Thyroid gland (tissue), 4 donors: Measurements from ENCODE around the gene GAB1. TPM values are rescaled to one million over a fixed set of nuclear protein-coding genes. Genes with fewer than 3 reads are reported as not detected.

Experiments used
- DNase-seq, 2 donors: peaks; one replicate each; pipeline ENCODE4 v3.0.0-alpha.2; 2019
- H3K27ac ChIP-seq, 3 donors: fragments of 200-600 bp; sonication (generic); 1 replicate in 2 of 3; 2 replicates in 1 of 3; pipeline ENCODE4 v1.5.1; 2016 to 2019; ENCODE audit warnings: mild to moderate bottlenecking in 1 of 3, moderate library complexity in 1 of 3
- H3K27me3 ChIP-seq: fragments of 200-600 bp; sonication (generic); one replicate; pipeline ENCODE4 v1.5.1; 2019
- H3K36me3 ChIP-seq, 2 donors: fragments of 200-600 bp; sonication (generic); one replicate each; pipeline ENCODE4 v1.5.1; 2016 to 2019
- H3K4me1 ChIP-seq, 2 donors: fragments of 200-600 bp; sonication (generic); one replicate each; pipeline ENCODE4 v1.5.1; 2017 to 2019
- H3K4me3 ChIP-seq, 3 donors: fragments of 200-600 bp; sonication (generic); replicated peaks in 1 of 3; 1 replicate in 2 of 3; 2 replicates in 1 of 3; pipeline ENCODE4 v1.5.1; 2016; ENCODE audit warnings: mild to moderate bottlenecking in 1 of 3
- H3K9me3 ChIP-seq: fragments of 200-600 bp; sonication (generic); one replicate; pipeline ENCODE4 v1.5.1; 2017
- CTCF ChIP-seq, 6 experiments: fragments of 200-600 bp in 3 of 6; fragments of 450-650 bp in 3 of 6; sonication (generic) in 3 of 6; IDR thresholded peaks; one replicate each; pipeline ENCODE4 v1.5.1; 2016 to 2019; ENCODE audit warnings: antibody characterized with exemption in 6 of 6, mild to moderate bottlenecking in 2 of 6, inconsistent platforms in 1 of 6, moderate library complexity in 1 of 6
- POLR2A ChIP-seq, 2 donors: fragments of 450-650 bp; IDR thresholded peaks; one replicate each; pipeline ENCODE4 v1.6.1; 2017; ENCODE audit warnings: antibody characterized with exemption in 2 of 2, mild to moderate bottlenecking in 2 of 2, moderate library complexity in 1 of 2
- WGBS, 2 donors: methylation state at CpG; one replicate each; pipeline ENCODE4 v1.1.5; 2017; 5-methylcytosine and 5-hydroxymethylcytosine counted together
- intact Hi-C: fragments of 100-400 bp; cut with DNase I; formaldehyde crosslinking; loops from one replicate; pipeline ENCODE4 v1.15.1; 2023
- total RNA-seq, 4 donors: library from RNA; depleted of rRNA; stranded (reverse); fragments of >200 nt; gene quantifications; one replicate each; pipeline ENCODE4 v1.2.3, GENCODE V29; 2016

Gene GAB1
- total RNA-seq, 4 donors from 2014 or later, result 20.3 to 40.8 (median 32.5) TPM

DNA sequence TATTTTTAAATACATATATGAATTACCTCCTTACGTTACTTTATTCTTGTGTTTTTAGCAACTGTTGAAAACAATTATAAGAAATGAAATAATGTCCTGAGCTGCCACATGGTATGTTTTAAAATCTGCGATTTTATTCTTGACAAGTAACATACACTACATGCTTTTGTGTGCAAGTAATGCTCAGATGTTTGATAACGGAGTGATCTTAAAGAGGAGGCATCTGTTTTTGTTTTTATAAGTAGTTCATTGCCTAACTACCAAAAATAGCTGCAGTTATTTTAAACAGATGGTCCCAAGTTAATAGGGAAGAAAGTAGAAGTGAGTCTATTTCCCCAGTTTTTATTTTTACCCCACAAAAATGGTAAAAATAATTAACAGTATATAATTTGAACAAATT is 55.2 kb downstream of the GAB1 start:
- Histone ChIP-seq H3K4me1 (peaks cover 13 to 22% of the 10 kb centered on the region in 2 donors), H3K9me3 (no peaks in the 10 kb centered on the region), H3K27me3 (no peaks in the 10 kb centered on the region), H3K36me3 (no peaks in the 10 kb centered on the region), H3K27ac (no peak overlapping the region), H3K4me3 (no peak overlapping the region)
- DNase-seq, result no peak
- 61 to 62% methylated on average over 3 of the region's 3 CpGs for WGBS, 2 donors
- TF ChIP-seq CTCF (IDR thresholded peaks at IDR 0.05) (no peak), POLR2A (IDR thresholded peaks at IDR 0.05) (no peak)
- intact Hi-C loops, result loop anchor here (10.0 kb wide), 1 partner anchor 57 kb away; the partner anchor contains the start of gene GAB1

DNA sequence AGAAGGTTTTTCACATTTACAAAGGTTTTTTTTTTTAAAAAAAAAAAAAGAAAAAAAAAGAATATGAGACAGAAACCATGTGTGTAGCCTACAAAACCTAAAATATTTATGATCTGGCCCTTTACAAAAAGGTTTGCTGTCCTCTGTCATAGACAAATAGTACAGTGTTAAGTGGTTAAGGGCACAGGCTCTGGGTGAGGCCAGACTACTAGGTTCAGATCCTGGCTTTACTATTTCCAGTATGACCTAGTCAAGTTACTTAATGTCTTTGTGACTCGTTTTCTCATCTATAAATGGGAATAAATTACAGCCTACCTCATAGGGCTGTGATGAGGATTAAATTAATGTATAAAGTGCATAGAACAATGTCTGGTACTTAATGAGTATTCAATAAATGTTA is 56.5 kb downstream of the GAB1 start:
- WGBS, 2 donors, result 85 to 87% methylated on average over 1 of the region's 1 CpG

GRCh38 chr4:143394739-143395453 is 58.2 kb downstream of the GAB1 start:
- intact Hi-C loops, result loop anchor here (10.0 kb wide), 1 partner anchor 60 kb away; the partner anchor contains the start of gene GAB1
- DNase-seq, result no peak
- no peak for TF ChIP-seq CTCF (IDR thresholded peaks at IDR 0.05)
- no peak for TF ChIP-seq POLR2A (IDR thresholded peaks at IDR 0.05)
- Histone ChIP-seq H3K36me3 (no peaks in the 10 kb centered on the region), H3K27me3 (no peaks in the 10 kb centered on the region), H3K4me3 (no peak overlapping the region), H3K4me1 (peaks cover 3 to 21% of the 10 kb centered on the region in 2 donors), H3K9me3 (no peaks in the 10 kb centered on the region), H3K27ac (no peak overlapping the region)
- WGBS, 2 donors, result 59 to 68% methylated on average over 3 of the region's 3 CpGs

More for the DNA sequence above, 56.5 kb downstream of the GAB1 start:
- H3K27ac ChIP-seq, result no peak overlapping the region
- no peaks in the 10 kb centered on the region for H3K9me3 ChIP-seq
- no peak for TF ChIP-seq POLR2A (IDR thresholded peaks at IDR 0.05)
- no peak for TF ChIP-seq CTCF (IDR thresholded peaks at IDR 0.05)
- intact Hi-C loops, result loop anchor here (10.0 kb wide), 1 partner anchor 58 kb away; the partner anchor contains the start of gene GAB1
- no peaks in the 10 kb centered on the region for H3K36me3 ChIP-seq
- no peaks in the 10 kb centered on the region for H3K27me3 ChIP-seq
- no peak overlapping the region for H3K4me3 ChIP-seq
- DNase-seq, result no peak
- H3K4me1 ChIP-seq, result peaks cover 13 to 27% of the 10 kb centered on the region in 2 donors

GRCh38 chr4:143396695-143397094 is 60.0 kb downstream of the GAB1 start:
- no peak for TF ChIP-seq POLR2A (IDR thresholded peaks at IDR 0.05)
- no peak for TF ChIP-seq CTCF (IDR thresholded peaks at IDR 0.05)
- WGBS, 2 donors, result 100% methylated on average over 1 of the region's 1 CpG
- no peak overlapping the region for H3K4me3 ChIP-seq
- peaks cover under 1 to 10% of the 10 kb centered on the region in 2 donors for H3K4me1 ChIP-seq
- H3K36me3 ChIP-seq, result no peaks in the 10 kb centered on the region
- no peaks in the 10 kb centered on the region for H3K27me3 ChIP-seq
- H3K9me3 ChIP-seq, result no peaks in the 10 kb centered on the region
- no peak for DNase-seq
- intact Hi-C loops, result loop anchor here (10.0 kb wide), 1 partner anchor 62 kb away; the partner anchor contains the start of gene GAB1
- no peak overlapping the region for H3K27ac ChIP-seq

DNA sequence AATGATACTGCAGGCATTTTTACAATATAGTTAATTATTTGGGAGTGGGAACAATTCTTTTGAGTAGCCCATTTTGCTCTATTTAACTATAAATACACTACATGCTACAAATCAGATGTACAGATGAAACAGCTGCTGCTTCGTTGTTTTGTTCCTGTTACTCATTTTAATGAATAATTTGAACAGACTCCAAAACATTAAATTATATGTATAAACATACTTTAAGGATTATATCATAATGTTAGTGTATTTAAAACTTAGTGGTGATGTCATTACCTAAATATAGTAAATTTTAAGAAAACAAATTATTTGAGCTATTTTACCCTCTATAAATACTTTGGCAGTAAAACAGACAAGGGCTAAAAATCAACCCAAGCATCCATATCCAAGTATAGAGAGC is 60.7 kb downstream of the GAB1 start:
- no peaks in the 10 kb centered on the region for H3K36me3 ChIP-seq
- no peak overlapping the region for H3K27ac ChIP-seq
- intact Hi-C loops, result loop anchor here (10.0 kb wide), 1 partner anchor 63 kb away; the partner anchor contains the start of gene GAB1
- TF ChIP-seq POLR2A (IDR thresholded peaks at IDR 0.05) (no peak), CTCF (IDR thresholded peaks at IDR 0.05) (no peak)
- H3K9me3 ChIP-seq, result no peaks in the 10 kb centered on the region
- H3K4me3 ChIP-seq, result no peak overlapping the region
- WGBS, 2 donors, result 67 to 71% methylated on average over 1 of the region's 1 CpG
- no peak for DNase-seq
- no peaks in the 10 kb centered on the region for H3K27me3 ChIP-seq
- H3K4me1 ChIP-seq, result peaks cover 0 to 9% of the 10 kb centered on the region in 2 donors
